ENCODE data around the gene FOXS1. TPM values are rescaled to one million over a fixed set of nuclear protein-coding genes. Genes with fewer than 3 reads are reported as not detected.

Gene FOXS1
- total and polyA plus RNA-seq, 2 donors from 2014 or later, result 2.1 to 9.8 TPM

- H3K4me3 ChIP-seq (ENCODE audit: low read length in 3 of 3), result peak overlapping the region in 2 of 3 donors; percentile 36 to 55
- no peaks in the 10 kb centered on the region for H3K9me3 ChIP-seq (ENCODE audit: control insufficient read depth in 2 of 3, insufficient read depth in 1 of 3, low read length in 3 of 3)
- H3K27ac ChIP-seq (ENCODE audit: low read depth in 2 of 2, low read length in 2 of 2), result peak overlapping the region; percentile 69 to 78
- TF ChIP-seq CTCF (IDR thresholded peaks at IDR 0.05; ENCODE audit: borderline replicate concordance, extremely low read depth, insufficient read depth), result no peak
- DNase-seq (peak; percentile 77 to 93 (median 81)), FAIRE-seq (no peak)
- H3K36me3 ChIP-seq (ENCODE audit: control insufficient read depth in 2 of 3, insufficient read depth in 3 of 3, low read length in 3 of 3), result no peaks in the 10 kb centered on the region
- H3K27me3 ChIP-seq (ENCODE audit: control insufficient read depth, insufficient read depth, low read length), result no peaks in the 10 kb centered on the region
- intact Hi-C loops (cut with DNase I), result no loop called here
- no peak overlapping the region for H3K9ac ChIP-seq (ENCODE audit: low read length in 3 of 3)
- peaks cover 0 to 23% (median 6%) of the 10 kb centered on the region in 3 donors for H3K4me1 ChIP-seq (ENCODE audit: control insufficient read depth in 2 of 3, insufficient read depth in 2 of 3, low read depth in 1 of 3, low read length in 3 of 3)
These were observed 2.8 kb downstream of the FOXS1 start for GRCh38 chr20:31842471-31843157.

GRCh38 chr20:31841928-31842327 lies 3.5 kb downstream of the FOXS1 start:
- peak in 3 of 5 donors; percentile 38 to 80 (median 57) for DNase-seq
- FAIRE-seq, result no peak
- peak overlapping the region; percentile 53 to 69 for H3K27ac ChIP-seq (ENCODE audit: low read depth in 2 of 2, low read length in 2 of 2)
- H3K9ac ChIP-seq (ENCODE audit: low read length in 3 of 3), result no peak overlapping the region
- no peaks in the 10 kb centered on the region for H3K9me3 ChIP-seq (ENCODE audit: control insufficient read depth in 2 of 3, insufficient read depth in 1 of 3, low read length in 3 of 3)
- no peak for TF ChIP-seq CTCF (IDR thresholded peaks at IDR 0.05; ENCODE audit: borderline replicate concordance, extremely low read depth, insufficient read depth)
- no peaks in the 10 kb centered on the region for H3K27me3 ChIP-seq (ENCODE audit: control insufficient read depth, insufficient read depth, low read length)
- no peaks in the 10 kb centered on the region for H3K36me3 ChIP-seq (ENCODE audit: control insufficient read depth in 2 of 3, insufficient read depth in 3 of 3, low read length in 3 of 3)
- H3K4me3 ChIP-seq (ENCODE audit: low read length in 3 of 3), result no peak overlapping the region
- H3K4me1 ChIP-seq (ENCODE audit: control insufficient read depth in 2 of 3, insufficient read depth in 2 of 3, low read depth in 1 of 3, low read length in 3 of 3), result peaks cover 0 to 29% (median 6%) of the 10 kb centered on the region in 3 donors
- intact Hi-C loops (cut with DNase I), result no loop called here

GRCh38 chr20:31840906-31841816 lies 4.2 kb downstream of the FOXS1 start:
- peaks cover 0 to 31% (median 5%) of the 10 kb centered on the region in 3 donors for H3K4me1 ChIP-seq (ENCODE audit: control insufficient read depth in 2 of 3, insufficient read depth in 2 of 3, low read depth in 1 of 3, low read length in 3 of 3)
- no peak overlapping the region for H3K4me3 ChIP-seq (ENCODE audit: low read length in 3 of 3)
- no peak for TF ChIP-seq CTCF (IDR thresholded peaks at IDR 0.05; ENCODE audit: borderline replicate concordance, extremely low read depth, insufficient read depth)
- no peaks in the 10 kb centered on the region for H3K27me3 ChIP-seq (ENCODE audit: control insufficient read depth, insufficient read depth, low read length)
- no peak overlapping the region for H3K9ac ChIP-seq (ENCODE audit: low read length in 3 of 3)
- FAIRE-seq, result no peak
- no peaks in the 10 kb centered on the region for H3K9me3 ChIP-seq (ENCODE audit: control insufficient read depth in 2 of 3, insufficient read depth in 1 of 3, low read length in 3 of 3)
- H3K36me3 ChIP-seq (ENCODE audit: control insufficient read depth in 2 of 3, insufficient read depth in 3 of 3, low read length in 3 of 3), result no peaks in the 10 kb centered on the region
- intact Hi-C loops (cut with DNase I), result no loop called here
- H3K27ac ChIP-seq (ENCODE audit: low read depth in 2 of 2, low read length in 2 of 2), result peak overlapping the region; percentile 53 to 69
- DNase-seq, result no peak
